Gastroesophageal sphincter (tissue), 4 donors: ENCODE data around the gene OMG. TPM values are rescaled to one million over a fixed set of nuclear protein-coding genes. Genes with fewer than 3 reads are reported as not detected.

ENCODE experiments used
- ATAC-seq: fragments of 150-250 bp; one replicate; pipeline ENCODE4 v1.9.1; 2016; ENCODE audit warnings: mild to moderate bottlenecking, moderate library complexity
- H3K27ac ChIP-seq, 4 donors: fragments of 200-600 bp; sonication (generic) in 3 of 4; 1 replicate in 3 of 4; 2 replicates in 1 of 4; pipeline ENCODE4 v1.5.1; 2016 to 2019
- H3K27me3 ChIP-seq: fragments of 200-600 bp; sonication (generic); one replicate; pipeline ENCODE4 v1.5.1; 2019
- H3K36me3 ChIP-seq, 2 donors: fragments of 200-600 bp; sonication (generic); one replicate each; pipeline ENCODE4 v1.5.1; 2019; ENCODE audit warnings: control low read depth in 1 of 2
- H3K4me1 ChIP-seq, 3 donors: fragments of 200-600 bp; sonication (generic); 1 replicate in 2 of 3; 2 replicates in 1 of 3; pipeline ENCODE4 v1.5.1; 2016 to 2019; ENCODE audit warnings: control low read depth in 2 of 3
- H3K4me3 ChIP-seq, 2 donors: fragments of 200-600 bp; sonication (generic); one replicate each; pipeline ENCODE4 v1.5.1; 2019; ENCODE audit warnings: mild to moderate bottlenecking in 1 of 2, moderate library complexity in 1 of 2
- H3K9me3 ChIP-seq, 3 donors: fragments of 200-600 bp; sonication (generic); one replicate each; pipeline ENCODE4 v1.5.1; 2017 to 2019; ENCODE audit warnings: control low read depth in 2 of 3
- EP300 ChIP-seq: sonication (generic); formaldehyde crosslinking; IDR thresholded peaks from one replicate; pipeline ENCODE4 v1.6.1; 2017; ENCODE audit warnings: antibody characterized with exemption, mild to moderate bottlenecking
- POLR2A ChIP-seq, 2 donors: fragments of 450-650 bp; IDR thresholded peaks; one replicate each; pipeline ENCODE4 v1.6.1; 2017; ENCODE audit warnings: antibody characterized with exemption in 2 of 2, mild to moderate bottlenecking in 2 of 2, moderate library complexity in 1 of 2
- POLR2AphosphoS5 ChIP-seq: sonication (generic); formaldehyde crosslinking; IDR thresholded peaks from one replicate; pipeline ENCODE4 v1.6.1; 2017; ENCODE audit warnings: antibody characterized with exemption
- WGBS, 2 donors: methylation state at CpG; one replicate each; pipeline ENCODE4 v1.1.5; 2018; ENCODE audit warnings: low coverage in 1 of 2; 5-methylcytosine and 5-hydroxymethylcytosine counted together
- total RNA-seq, 4 donors: library from RNA; depleted of rRNA; stranded (reverse); fragments of >200 nt; gene quantifications; one replicate each; pipeline ENCODE4 v1.1.0, GENCODE V29; 2016
- TF ChIP-seq, protein P1 (sequence below), 4 experiments: fragments of 200-600 bp in 2 of 4; fragments of 450-650 bp in 2 of 4; sonication (generic) in 1 of 4; IDR thresholded peaks; one replicate each; pipeline ENCODE4 v1.5.1; 2017 to 2019; ENCODE audit warnings: antibody characterized with exemption in 4 of 4, mild to moderate bottlenecking in 2 of 4, moderate library complexity in 2 of 4

The OMG gene
- total RNA-seq, 4 donors from 2014 or later = not detected

DNA sequence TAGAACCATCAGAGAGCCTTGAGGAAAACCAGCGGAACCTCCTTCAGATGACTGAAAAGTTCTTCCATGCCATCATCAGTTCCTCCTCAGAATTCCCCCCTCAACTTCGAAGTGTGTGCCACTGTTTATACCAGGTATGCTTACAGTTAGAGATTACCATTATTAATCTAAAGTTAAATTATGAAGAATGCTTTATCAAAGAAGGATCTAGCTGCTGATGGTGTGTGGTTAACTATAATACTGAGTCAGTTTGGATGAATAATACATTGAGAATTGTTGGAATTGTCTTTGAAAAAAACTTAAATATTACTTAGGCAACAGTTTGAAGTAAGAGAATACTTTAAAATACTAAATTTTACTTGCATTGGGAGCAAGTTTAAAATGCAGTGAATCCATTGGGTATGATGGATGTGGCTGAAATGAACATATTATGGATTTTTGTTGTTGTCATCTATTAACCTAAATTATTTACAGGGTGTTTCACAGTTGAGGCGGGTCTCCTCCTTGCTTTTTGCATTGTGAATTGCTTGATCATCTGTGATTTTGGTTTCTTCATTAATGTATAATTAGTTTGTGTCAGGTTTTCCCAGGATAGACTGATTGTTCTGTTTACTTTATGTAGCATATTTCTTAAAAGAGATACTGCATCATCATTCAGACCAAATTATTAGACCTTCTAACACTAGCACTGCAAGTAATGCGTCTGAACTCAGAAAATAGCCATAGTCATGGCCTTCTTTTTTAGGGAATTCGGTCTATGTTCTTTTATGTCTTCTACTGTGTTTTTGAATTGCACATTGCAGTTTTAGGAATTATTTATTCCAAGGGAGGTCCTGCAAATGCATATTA is 47.8 kb downstream of the OMG start:
- H3K27me3 ChIP-seq = no peaks in the 10 kb centered on the region
- WGBS, 2 donors = 86 to 89% methylated on average over 5 of the region's 5 CpGs
- TF ChIP-seq POLR2A (IDR thresholded peaks at IDR 0.05) (no peak), POLR2AphosphoS5 (no peak), EP300 (no peak)
- TF ChIP-seq, protein P1, sequence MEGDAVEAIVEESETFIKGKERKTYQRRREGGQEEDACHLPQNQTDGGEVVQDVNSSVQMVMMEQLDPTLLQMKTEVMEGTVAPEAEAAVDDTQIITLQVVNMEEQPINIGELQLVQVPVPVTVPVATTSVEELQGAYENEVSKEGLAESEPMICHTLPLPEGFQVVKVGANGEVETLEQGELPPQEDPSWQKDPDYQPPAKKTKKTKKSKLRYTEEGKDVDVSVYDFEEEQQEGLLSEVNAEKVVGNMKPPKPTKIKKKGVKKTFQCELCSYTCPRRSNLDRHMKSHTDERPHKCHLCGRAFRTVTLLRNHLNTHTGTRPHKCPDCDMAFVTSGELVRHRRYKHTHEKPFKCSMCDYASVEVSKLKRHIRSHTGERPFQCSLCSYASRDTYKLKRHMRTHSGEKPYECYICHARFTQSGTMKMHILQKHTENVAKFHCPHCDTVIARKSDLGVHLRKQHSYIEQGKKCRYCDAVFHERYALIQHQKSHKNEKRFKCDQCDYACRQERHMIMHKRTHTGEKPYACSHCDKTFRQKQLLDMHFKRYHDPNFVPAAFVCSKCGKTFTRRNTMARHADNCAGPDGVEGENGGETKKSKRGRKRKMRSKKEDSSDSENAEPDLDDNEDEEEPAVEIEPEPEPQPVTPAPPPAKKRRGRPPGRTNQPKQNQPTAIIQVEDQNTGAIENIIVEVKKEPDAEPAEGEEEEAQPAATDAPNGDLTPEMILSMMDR (IDR thresholded peaks at IDR 0.05) = no peak
- H3K4me3 ChIP-seq = no peak overlapping the region
- peaks cover 0 to 38% of the 10 kb centered on the region in 2 donors for H3K36me3 ChIP-seq
- no peak for ATAC-seq
- no peaks in the 10 kb centered on the region for H3K9me3 ChIP-seq
- H3K27ac ChIP-seq = no peak overlapping the region
- peaks cover 0 to 6% (median 0%) of the 10 kb centered on the region in 3 donors for H3K4me1 ChIP-seq

Other genes with a start within 250 kb of the OMG start
- 10 to 100 TPM; 41.7 to 69.9 (median 54.4) TPM for gene NF1, start 202.3 kb downstream of the OMG start, total RNA-seq
- gene EVI2B, start 16.8 kb upstream of the OMG start, total RNA-seq = 10 to 100 TPM in 2 of 4 donors, 1 to 10 TPM in 2; 3.1 to 12.7 (median 8.9) TPM
- gene EVI2A, start 24.4 kb upstream of the OMG start, total RNA-seq = 10 to 100 TPM in 1 of 4 donors, 1 to 10 TPM in 2, under 1 TPM in 1; 0.31 to 13.6 (median 5.3) TPM
- gene RAB11FIP4, start 94.4 kb upstream of the OMG start, total RNA-seq = 10 to 100 TPM in 1 of 4 donors, 1 to 10 TPM in 2, under 1 TPM in 1; 0.47 to 14.1 (median 1.9) TPM